Amniotic stem cell (primary cell): ENCODE measurements around the gene MBD6.

Source experiments
- DNase-seq: peaks from one replicate; lab custom pipeline; 2025; lab: John Stamatoyannopoulos, UW

Gene MBD6

GRCh38 chr12:57528831-57529555, 6.4 kb downstream of the MBD6 start:
- no peak for DNase-seq

- DNase-seq = no peak
Measured at GRCh38 chr12:57529831-57530230, 7.2 kb downstream of the MBD6 start.

GRCh38 chr12:57530396-57531142, 7.9 kb downstream of the MBD6 start:
- no peak for DNase-seq

GRCh38 chr12:57531836-57532235, 9.2 kb downstream of the MBD6 start:
- DNase-seq = no peak

DNA sequence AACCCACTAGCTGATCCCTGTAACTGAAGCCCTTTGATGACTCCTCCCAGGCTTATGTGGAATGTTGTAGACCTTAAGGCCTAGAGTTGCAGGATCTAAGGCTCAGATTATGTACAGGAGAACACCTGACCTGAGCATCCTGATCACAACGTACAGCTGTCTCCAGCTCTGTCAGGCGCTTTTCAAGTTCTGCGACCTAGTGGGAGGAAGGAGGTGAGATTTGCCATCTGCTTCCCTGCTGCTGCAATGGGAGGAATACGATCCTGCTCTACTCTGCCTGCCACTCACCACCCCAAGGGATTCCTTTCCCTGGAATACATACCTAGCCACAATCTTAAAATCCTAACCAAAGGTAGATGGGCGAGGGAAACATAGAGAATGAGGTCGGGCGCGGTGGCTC, 10.5 kb downstream of the MBD6 start:
- no peak for DNase-seq

GRCh38 chr12:57534250-57534649, 11.6 kb downstream of the MBD6 start:
- no peak for DNase-seq

GRCh38 chr12:57534991-57535543, 12.4 kb downstream of the MBD6 start:
- no peak for DNase-seq

DNA sequence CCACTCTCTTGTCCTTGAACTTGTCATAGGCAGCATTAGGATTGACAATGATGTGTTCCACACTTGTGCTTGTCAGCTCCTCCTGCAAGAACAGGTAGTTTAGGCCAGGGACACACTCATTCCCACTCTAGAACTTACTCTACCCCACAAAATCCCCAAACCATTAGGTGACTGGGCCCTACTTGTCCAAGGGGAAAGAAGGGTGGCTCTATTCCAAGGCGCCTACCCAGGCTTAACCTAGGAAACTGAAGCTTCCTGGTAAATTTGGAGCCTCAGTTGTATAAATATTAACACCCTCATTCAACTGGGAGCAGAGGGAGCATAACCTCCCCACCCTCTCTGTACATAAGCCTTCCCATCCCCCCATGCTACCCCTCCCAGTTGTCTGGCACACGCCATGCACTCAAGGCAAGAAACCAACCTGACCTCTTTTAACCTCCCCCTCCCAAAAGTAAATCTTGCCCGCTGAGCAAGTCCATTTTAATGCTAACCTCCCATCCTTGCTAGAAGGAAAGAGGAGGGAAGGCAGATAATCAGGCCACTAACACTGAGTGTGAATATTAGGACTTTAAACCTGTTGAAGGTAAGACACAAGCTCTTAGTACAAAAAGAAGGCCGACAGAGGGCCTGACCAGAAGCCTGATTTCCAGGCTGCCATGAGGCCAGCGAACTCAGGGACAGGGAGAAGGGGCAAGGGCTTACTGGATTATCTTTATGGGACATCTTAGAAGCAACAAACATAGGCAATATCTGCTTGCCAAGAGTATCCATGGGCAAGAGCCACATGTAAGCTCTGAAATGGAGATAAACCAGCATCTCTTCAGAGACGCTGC, 13.4 kb downstream of the MBD6 start:
- DNase-seq = no peak

- DNase-seq = no peak
Measured at GRCh38 chr12:57536597-57536942, 13.9 kb downstream of the MBD6 start.

GRCh38 chr12:57539134-57539768, 16.6 kb downstream of the MBD6 start:
- no peak for DNase-seq

DNA sequence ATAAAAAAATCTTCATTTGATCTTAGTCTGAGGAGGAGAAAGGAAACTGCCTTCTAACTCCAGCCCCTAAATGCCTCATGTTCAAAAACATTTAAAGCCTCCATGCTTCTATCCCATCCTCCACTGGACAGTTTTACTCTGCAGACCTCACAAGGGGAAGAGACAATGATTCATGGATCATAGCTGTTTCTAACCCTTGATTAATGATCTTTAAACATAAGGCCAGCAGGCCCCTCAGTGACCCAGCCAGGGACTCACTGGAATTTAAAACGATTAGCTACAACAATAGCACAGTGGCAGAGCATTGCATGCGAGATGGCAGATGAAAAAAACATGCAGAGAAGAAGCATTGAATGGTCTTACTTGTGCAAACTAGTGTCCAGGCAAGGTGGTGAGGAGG, 18.4 kb downstream of the MBD6 start:
- no peak for DNase-seq

- DNase-seq = no peak
Measured at GRCh38 chr12:57541717-57542116, 19.1 kb downstream of the MBD6 start.

DNA sequence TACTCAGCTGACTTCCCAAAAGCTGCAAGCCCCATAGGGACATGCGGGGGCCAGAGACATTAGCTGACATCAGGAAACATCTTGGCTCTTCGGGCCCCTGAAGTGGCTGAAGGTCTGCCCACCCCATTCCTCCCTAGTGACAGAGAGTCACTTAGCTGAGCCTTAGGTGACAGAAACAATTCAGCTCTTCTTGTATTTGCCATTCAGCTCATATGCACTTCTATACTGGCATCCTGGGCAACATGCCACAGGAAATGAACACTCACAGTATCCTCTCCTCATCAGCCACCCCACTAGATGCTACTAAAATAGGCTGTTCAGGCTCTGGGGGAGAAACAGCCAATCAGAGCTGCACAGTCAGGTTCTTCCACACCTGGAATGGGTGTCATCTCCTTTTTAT, 21.0 kb downstream of the MBD6 start:
- DNase-seq = no peak

DNA sequence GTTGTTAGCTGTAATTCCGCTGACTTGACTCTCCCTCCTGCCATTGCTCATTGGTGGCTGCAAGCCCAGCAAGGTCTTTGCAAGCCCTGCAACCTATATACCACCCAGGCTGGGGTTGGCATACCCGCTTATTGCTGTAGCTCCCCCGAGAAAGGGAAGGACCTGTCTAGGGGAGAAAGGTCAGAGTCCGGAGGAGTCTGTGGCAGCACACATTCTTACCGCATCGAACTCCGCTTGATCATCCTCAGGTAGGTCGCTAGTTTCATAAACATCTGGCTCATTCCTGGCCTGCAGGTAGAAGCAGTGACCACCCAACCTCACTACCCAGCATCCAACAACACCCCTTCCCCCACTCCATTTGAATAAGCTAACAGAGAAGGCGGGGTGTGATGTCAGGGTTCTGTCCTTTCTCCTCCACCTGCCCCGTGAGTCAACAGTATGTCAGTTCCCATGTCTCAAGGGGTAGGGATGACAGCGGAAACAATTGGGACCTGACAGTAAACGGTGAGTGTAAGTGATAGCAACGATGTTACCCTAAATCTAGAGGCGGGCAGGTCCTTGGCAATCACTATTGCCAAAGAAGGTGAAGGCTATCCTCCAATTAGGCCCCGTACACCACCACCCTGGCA, 23.3 kb downstream of the MBD6 start:
- DNase-seq = no peak

GRCh38 chr12:57546438-57547287, 24.0 kb downstream of the MBD6 start, which contains the start of gene DCTN2:
Gene DCTN2, minus strand, starts transcription at chr12:57547192. Its CDS starts 129 bp downstream, at chr12:57547063.
- DNase-seq = peak; percentile 95

- DNase-seq = no peak
Measured at GRCh38 chr12:57547288-57548012, 24.8 kb downstream of the MBD6 start.

DNA sequence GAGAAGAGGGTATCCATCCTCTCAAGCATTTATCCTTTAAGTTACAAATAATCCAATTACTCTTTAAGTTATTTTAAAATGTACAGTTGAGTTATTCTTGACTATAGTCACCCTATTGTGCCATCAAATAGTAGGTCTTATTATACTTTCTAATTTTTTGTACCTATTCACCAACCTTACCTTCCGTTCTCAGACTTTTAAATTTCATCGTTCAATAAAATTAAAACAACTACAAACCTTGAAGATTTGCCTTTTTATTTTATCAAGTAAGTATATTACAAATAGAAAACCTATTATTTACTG, 25.3 kb downstream of the MBD6 start:
- no peak for DNase-seq

GRCh38 chr12:57548488-57548887, 25.9 kb downstream of the MBD6 start:
- no peak for DNase-seq

- no peak for DNase-seq
Measured at GRCh38 chr12:57549203-57549908, 26.7 kb downstream of the MBD6 start.
